SK-N-SH (cell line): ENCODE data around the gene SGSH. TPM values are rescaled to one million over a fixed set of nuclear protein-coding genes. Genes with fewer than 3 reads are reported as not detected.
A peak's percentile ranks its signal among the peaks of the same experiment; 100 is the strongest.

Experiments
- CTCF ChIA-PET: fragments of 300-600, 350-600 bp; formaldehyde crosslinking; extraction: SDS; loops from one replicate; lab custom pipeline; 2021; lab: Yijun Ruan, JAX
- POLR2A ChIA-PET: fragments of 350-600 bp; sonication (Branson Sonifier 250); formaldehyde crosslinking; extraction: SDS; loops from one replicate; lab custom pipeline; 2020; ENCODE audit warnings: antibody characterized with exemption, inconsistent platforms; lab: Yijun Ruan, JAX
- DNase-seq: peaks from one replicate; pipeline ENCODE4 v3.0.0; 2012
- H2AFZ ChIP-seq: fragments of 200-600 bp; sonication (generic); 2 replicates; pipeline ENCODE4 v1.8.1; 2016; ENCODE audit warnings: antibody characterized with exemption, mild to moderate bottlenecking, low read depth
- H3F3A ChIP-seq: fragments of 200-600 bp; sonication (generic); replicated peaks from 2 replicates; pipeline ENCODE3; 2016; ENCODE audit warnings: antibody characterized with exemption, mild to moderate bottlenecking; ENCODE audit not compliant: insufficient read depth
- H3K27ac ChIP-seq, 2 experiments: fragments of 200-500 bp in 1 of 2; fragments of 200-600 bp in 1 of 2; sonication (Bioruptor generic) in 1 of 2; sonication (generic), shearing (Covaris generic) in 1 of 2; 2 replicates each; pipeline versions ENCODE4 v1.5.1 to v1.6.1; 2014 to 2016; ENCODE audit warnings: low read depth in 2 of 2, inconsistent platforms in 1 of 2, low read length in 1 of 2, mild to moderate bottlenecking in 1 of 2, mixed read lengths in 1 of 2
- H3K27me3 ChIP-seq: fragments of 200-600 bp; sonication (generic), shearing (Covaris generic); 2 replicates; pipeline ENCODE4 v1.6.1; 2016; ENCODE audit warnings: mixed run types; ENCODE audit not compliant: insufficient read depth
- H3K36me3 ChIP-seq, 2 experiments: fragments of 200-500 bp in 1 of 2; fragments of 200-600 bp in 1 of 2; sonication (Bioruptor generic) in 1 of 2; sonication (generic) in 1 of 2; replicated peaks in 1 of 2; 2 replicates each; pipeline versions ENCODE3 to v1.5.1; 2014 to 2016; ENCODE audit warnings: low read length in 1 of 2, mild to moderate bottlenecking in 1 of 2; ENCODE audit not compliant: insufficient read depth in 2 of 2, control insufficient read depth in 1 of 2
- H3K4me1 ChIP-seq, 2 experiments: fragments of 200-500 bp in 1 of 2; fragments of 200-600 bp in 1 of 2; sonication (Bioruptor generic) in 1 of 2; sonication (generic), shearing (Covaris generic) in 1 of 2; 2 replicates each; pipeline versions ENCODE4 v1.5.1 to v1.6.1; 2014 to 2016; ENCODE audit warnings: low read depth in 1 of 2, low read length in 1 of 2, mixed run types in 1 of 2; ENCODE audit not compliant: insufficient read depth in 2 of 2, control insufficient read depth in 1 of 2
- H3K4me2 ChIP-seq: fragments of 200-600 bp; sonication (generic), shearing (Covaris generic); 2 replicates; pipeline ENCODE4 v1.6.1; 2017; ENCODE audit warnings: mixed run types
- H3K4me3 ChIP-seq, 2 experiments: fragments of 200-500 bp in 1 of 2; fragments of 200-600 bp in 1 of 2; sonication (Bioruptor generic) in 1 of 2; sonication (generic), shearing (Covaris generic) in 1 of 2; 2 replicates each; pipeline versions ENCODE4 v1.5.1 to v1.8.1; 2014 to 2016; ENCODE audit warnings: low read depth in 2 of 2, inconsistent platforms in 1 of 2, low read length in 1 of 2, mild to moderate bottlenecking in 1 of 2, mixed read lengths in 1 of 2, moderate library complexity in 1 of 2
- H3K79me2 ChIP-seq: fragments of 200-600 bp; sonication (generic); 2 replicates; pipeline ENCODE4 v1.8.1; 2017; ENCODE audit warnings: mild to moderate bottlenecking; ENCODE audit not compliant: insufficient read depth
- H3K9ac ChIP-seq: fragments of 200-600 bp; sonication (generic); 2 replicates; pipeline ENCODE4 v1.6.1; 2017; ENCODE audit warnings: mixed run types
- H3K9me2 ChIP-seq: fragments of 200-600 bp; sonication (generic); 2 replicates; pipeline ENCODE4 v1.6.1; 2017; ENCODE audit warnings: mixed run types
- H3K9me3 ChIP-seq: fragments of 200-600 bp; sonication (generic); 2 replicates; pipeline ENCODE4 v1.6.1; 2017; ENCODE audit warnings: mixed run types, mild to moderate bottlenecking, moderate library complexity
- H4K20me1 ChIP-seq: fragments of 200-600 bp; sonication (generic); 2 replicates; pipeline ENCODE4 v1.6.1; 2017; ENCODE audit warnings: mild to moderate bottlenecking, mixed run types; ENCODE audit not compliant: insufficient read depth
- CTCF ChIP-seq: fragments of 200-600 bp; sonication (generic); IDR thresholded peaks from 2 replicates; pipeline ENCODE4 v1.6.1; 2017; ENCODE audit warnings: antibody characterized with exemption, mild to moderate bottlenecking, moderate library complexity
- FOXJ3 ChIP-seq: sonication (generic); formaldehyde crosslinking; IDR thresholded peaks from 2 replicates; pipeline ENCODE4 v1.5.1; 2020; ENCODE audit warnings: mild to moderate bottlenecking, missing genetic modification reagents
- JUND ChIP-seq: IDR thresholded peaks from 2 replicates; pipeline ENCODE4 v1.4.0; 2012
- MXI1 ChIP-seq: IDR thresholded peaks from 2 replicates; pipeline ENCODE4 v1.6.1; 2012; ENCODE audit warnings: mild to moderate bottlenecking, low read depth, low read length, improper control_type of control experiment
- POLR2AphosphoS5 ChIP-seq: IDR thresholded peaks from 2 replicates; pipeline ENCODE4 v1.6.1; 2012; ENCODE audit warnings: low read depth, low read length
- RAD21 ChIP-seq: IDR thresholded peaks from 2 replicates; pipeline ENCODE4 v1.6.1; 2012; ENCODE audit warnings: mild to moderate bottlenecking, low read length
- RCOR1 ChIP-seq: fragments of 150-350 bp; IDR thresholded peaks from 2 replicates; pipeline ENCODE4 v1.6.1; 2017; ENCODE audit warnings: antibody characterized with exemption, low read length
- RFX5 ChIP-seq: IDR thresholded peaks from 2 replicates; pipeline ENCODE4 v1.6.1; 2012; ENCODE audit warnings: mild to moderate bottlenecking, improper control_type of control experiment, low read length
- SIN3A ChIP-seq: IDR thresholded peaks from 2 replicates; pipeline ENCODE4 v1.6.1; 2012; ENCODE audit warnings: low read depth, mild to moderate bottlenecking, low read length, moderate library complexity, borderline replicate concordance
- TCF12 ChIP-seq: IDR thresholded peaks from 2 replicates; pipeline ENCODE4 v1.4.0; 2012
- USF1 ChIP-seq: IDR thresholded peaks from 2 replicates; pipeline ENCODE4 v1.4.0; 2012; ENCODE audit warnings: low read depth, borderline replicate concordance
- WGBS: methylation state at CpG from one replicate; pipeline ENCODE4 v1.1.6; 2017; ENCODE audit warnings: low lambda C conversion rate; 5-methylcytosine and 5-hydroxymethylcytosine counted together
- polyA plus RNA-seq, 3 experiments: library from polyadenylated mRNA; depleted of rRNA; stranded (reverse); fragments of >200 nt; gene quantifications; 2 replicates each; pipeline ENCODE4 v1.2.3, GENCODE V29; 2012

SGSH gene
- polyA plus RNA-seq, 1 of the 3 experiments (the other 2 are of a cell fraction), result 161 TPM

GRCh38 chr17:80218391-80218790 lies 1.7 kb downstream of the SGSH start:
- TF ChIP-seq RFX5 (no peak), SIN3A (no peak)
- POLR2A ChIA-PET, result interaction anchor here (1.4 to 1.5 kb wide), 2 partner anchors 16 to 114 kb away, joined by 4 read pairs; no protein-coding TSS in a partner anchor
- Histone ChIP-seq H3K4me1 (peaks cover 4 to 24% of the 10 kb centered on the region in 2 experiments; a peak in 1 of 4 replicates), H3K9ac (no peak overlapping the region), H3F3A (peaks cover 9% of the 10 kb centered on the region), H2AFZ (no peak overlapping the region), H3K79me2 (peaks cover 45% of the 10 kb centered on the region; the same call in 1 of the 2 replicates), H3K27ac (no peak overlapping the region), H4K20me1 (peaks cover 19% of the 10 kb centered on the region), H3K9me3 (no peaks in the 10 kb centered on the region), H3K4me2 (0 out of 2 replicates have a peak overlapping the region, but pooled peaks have one; percentile 15), H3K36me3 (peaks cover 17 to 29% of the 10 kb centered on the region in 2 experiments), H3K4me3 (no peak overlapping the region), H3K27me3 (no peaks in the 10 kb centered on the region), H3K9me2 (no peaks in the 10 kb centered on the region)
- 86% methylated on average over 6 of the region's 7 CpGs for WGBS
- CTCF ChIA-PET, result interaction anchor here (1.0 to 2.3 kb wide), 4 partner anchors 13 to 136 kb away, joined by 4 to 7 read pairs (median 4); partner anchors contain the start of gene GAA
- no peak for DNase-seq

- CTCF ChIA-PET, result interaction anchor here (0.8 to 1.7 kb wide), 4 partner anchors 12 to 135 kb away, joined by 3 to 4 read pairs (median 4); partner anchors contain the start of gene GAA
- Histone ChIP-seq H2AFZ (no peak overlapping the region), H3K9me2 (no peaks in the 10 kb centered on the region), H3K79me2 (peaks cover 45% of the 10 kb centered on the region; the same call in 1 of the 2 replicates)
- no peak for DNase-seq
- no peak for TF ChIP-seq POLR2AphosphoS5
- no peak for TF ChIP-seq USF1
- no peak for TF ChIP-seq FOXJ3 (CRISPR knock-in tag)
- no peak for TF ChIP-seq RCOR1
- no peak for TF ChIP-seq MXI1
- no peak for TF ChIP-seq TCF12
- no peak for TF ChIP-seq CTCF
- no peak for TF ChIP-seq JUND
- no peak for TF ChIP-seq RAD21
- TF ChIP-seq, all 33 proteins: peak for 0
- peaks cover 4 to 24% of the 10 kb centered on the region in 2 experiments; a peak in 1 of 4 replicates for H3K4me1 ChIP-seq
- H3K27me3 ChIP-seq, result no peaks in the 10 kb centered on the region
- H3K9me3 ChIP-seq, result no peaks in the 10 kb centered on the region
- H3K4me3 ChIP-seq, result no peak overlapping the region
- 0 out of 2 replicates have a peak overlapping the region, but pooled peaks have one; percentile 15 for H3K4me2 ChIP-seq
- no peak overlapping the region for H3K27ac ChIP-seq
- 100% methylated on average over 9 of the region's 13 CpGs for WGBS
- H3K36me3 ChIP-seq, result peaks cover 17 to 30% of the 10 kb centered on the region in 2 experiments
- peaks cover 9% of the 10 kb centered on the region for H3F3A ChIP-seq
- POLR2A ChIA-PET, result interaction anchor here (1.4 to 1.5 kb wide), 2 partner anchors 16 to 113 kb away, joined by 4 read pairs; no protein-coding TSS in a partner anchor
- no peak overlapping the region for H3K9ac ChIP-seq
- peaks cover 19% of the 10 kb centered on the region for H4K20me1 ChIP-seq
Measured at GRCh38 chr17:80217703-80218362, 2.3 kb downstream of the SGSH start.
